ENCODE results near the gene WNK2.

WNK2 gene

GRCh38 chr9:93154293-93154903 lies 29.5 kb upstream of the WNK2 start:
- no peak for DNase-seq (ENCODE audit: low read depth)
- TF ChIP-seq, protein P1, sequence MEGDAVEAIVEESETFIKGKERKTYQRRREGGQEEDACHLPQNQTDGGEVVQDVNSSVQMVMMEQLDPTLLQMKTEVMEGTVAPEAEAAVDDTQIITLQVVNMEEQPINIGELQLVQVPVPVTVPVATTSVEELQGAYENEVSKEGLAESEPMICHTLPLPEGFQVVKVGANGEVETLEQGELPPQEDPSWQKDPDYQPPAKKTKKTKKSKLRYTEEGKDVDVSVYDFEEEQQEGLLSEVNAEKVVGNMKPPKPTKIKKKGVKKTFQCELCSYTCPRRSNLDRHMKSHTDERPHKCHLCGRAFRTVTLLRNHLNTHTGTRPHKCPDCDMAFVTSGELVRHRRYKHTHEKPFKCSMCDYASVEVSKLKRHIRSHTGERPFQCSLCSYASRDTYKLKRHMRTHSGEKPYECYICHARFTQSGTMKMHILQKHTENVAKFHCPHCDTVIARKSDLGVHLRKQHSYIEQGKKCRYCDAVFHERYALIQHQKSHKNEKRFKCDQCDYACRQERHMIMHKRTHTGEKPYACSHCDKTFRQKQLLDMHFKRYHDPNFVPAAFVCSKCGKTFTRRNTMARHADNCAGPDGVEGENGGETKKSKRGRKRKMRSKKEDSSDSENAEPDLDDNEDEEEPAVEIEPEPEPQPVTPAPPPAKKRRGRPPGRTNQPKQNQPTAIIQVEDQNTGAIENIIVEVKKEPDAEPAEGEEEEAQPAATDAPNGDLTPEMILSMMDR (conservative IDR thresholded peaks at IDR 0.05; ENCODE audit: low read depth, low read length): peak; percentile 91
- H3K4me3 ChIP-seq (ENCODE audit: low read length): no peak overlapping the region

GRCh38 chr9:93155716-93156474 lies 28.0 kb upstream of the WNK2 start:
- TF ChIP-seq, protein P1 (conservative IDR thresholded peaks at IDR 0.05; ENCODE audit: low read depth, low read length): no peak
- H3K4me3 ChIP-seq (ENCODE audit: low read length): no peak overlapping the region
- DNase-seq (ENCODE audit: low read depth): no peak

GRCh38 chr9:93156475-93157008 lies 27.4 kb upstream of the WNK2 start:
- TF ChIP-seq, protein P1 (conservative IDR thresholded peaks at IDR 0.05; ENCODE audit: low read depth, low read length): no peak

GRCh38 chr9:93159601-93160471 lies 24.1 kb upstream of the WNK2 start:
- DNase-seq (ENCODE audit: low read depth): no peak
- H3K4me3 ChIP-seq (ENCODE audit: low read length): no peak overlapping the region
- TF ChIP-seq, protein P1 (conservative IDR thresholded peaks at IDR 0.05; ENCODE audit: low read depth, low read length): peak; percentile 95

More at GRCh38 chr9:93156475-93157008, 27.4 kb upstream of the WNK2 start:
- DNase-seq (ENCODE audit: low read depth): no peak
- no peak overlapping the region for H3K4me3 ChIP-seq (ENCODE audit: low read length)

DNA sequence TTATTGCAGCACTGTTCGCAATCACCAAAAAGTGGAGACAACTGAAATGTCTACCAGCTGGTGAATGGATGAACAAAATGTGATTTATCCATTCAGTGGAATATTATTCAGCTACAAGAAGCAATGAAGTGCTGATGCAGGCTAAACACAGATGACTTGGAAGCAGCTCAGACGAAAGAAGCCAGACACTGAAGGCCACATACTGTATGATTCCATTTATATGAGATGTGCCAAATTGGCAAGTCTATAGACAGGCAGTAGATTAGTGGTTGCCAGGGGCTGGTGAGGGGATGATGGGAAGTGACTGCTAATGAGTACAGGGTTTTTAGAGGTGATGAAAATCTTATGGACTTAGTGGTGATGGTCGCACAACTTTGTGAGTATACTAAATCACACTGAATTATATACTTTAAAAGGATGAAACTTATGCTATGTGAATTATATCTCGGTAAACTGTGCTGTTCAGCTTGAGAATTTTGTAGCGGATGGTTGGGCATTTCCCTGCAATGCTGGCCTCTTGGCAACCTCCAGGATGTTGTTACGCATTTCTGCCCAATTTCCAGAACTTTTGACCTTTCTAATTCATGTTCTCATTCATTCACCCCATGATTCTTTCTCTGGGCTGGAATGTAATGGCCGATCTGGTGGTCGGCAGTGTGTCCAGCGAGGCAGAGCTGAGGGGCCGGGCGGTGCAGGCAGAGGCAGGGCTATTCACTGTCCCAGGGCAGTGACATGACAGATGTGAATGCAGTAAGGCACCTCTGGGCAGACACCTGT lies 22.0 kb upstream of the WNK2 start:
- peak; percentile 55 for DNase-seq (ENCODE audit: low read depth)
- H3K4me3 ChIP-seq (ENCODE audit: low read length): no peak overlapping the region
- TF ChIP-seq, protein P1 (conservative IDR thresholded peaks at IDR 0.05; ENCODE audit: low read depth, low read length): no peak

- H3K4me3 ChIP-seq (ENCODE audit: low read length): no peak overlapping the region
- DNase-seq (ENCODE audit: low read depth): no peak
- TF ChIP-seq, protein P1 (conservative IDR thresholded peaks at IDR 0.05; ENCODE audit: low read depth, low read length): no peak
Observed at GRCh38 chr9:93164085-93164484, 19.9 kb upstream of the WNK2 start.

Data from retinal pigment epithelial cell (primary cell).